ENCODE data around the gene SQSTM1. TPM values are rescaled to one million over a fixed set of nuclear protein-coding genes. Genes with fewer than 3 reads are reported as not detected.

SQSTM1 gene
- total and polyA plus RNA-seq, 9 of the 15 experiments (the other 6 are each of a cell fraction or from before 2014, with no cell fraction given), result 5.6 to 148 (median 64.0) TPM

GRCh38 chr5:179801304-179802206 lies 19.1 kb upstream of the SQSTM1 start (continued):
- TF ChIP-seq, protein P1, sequence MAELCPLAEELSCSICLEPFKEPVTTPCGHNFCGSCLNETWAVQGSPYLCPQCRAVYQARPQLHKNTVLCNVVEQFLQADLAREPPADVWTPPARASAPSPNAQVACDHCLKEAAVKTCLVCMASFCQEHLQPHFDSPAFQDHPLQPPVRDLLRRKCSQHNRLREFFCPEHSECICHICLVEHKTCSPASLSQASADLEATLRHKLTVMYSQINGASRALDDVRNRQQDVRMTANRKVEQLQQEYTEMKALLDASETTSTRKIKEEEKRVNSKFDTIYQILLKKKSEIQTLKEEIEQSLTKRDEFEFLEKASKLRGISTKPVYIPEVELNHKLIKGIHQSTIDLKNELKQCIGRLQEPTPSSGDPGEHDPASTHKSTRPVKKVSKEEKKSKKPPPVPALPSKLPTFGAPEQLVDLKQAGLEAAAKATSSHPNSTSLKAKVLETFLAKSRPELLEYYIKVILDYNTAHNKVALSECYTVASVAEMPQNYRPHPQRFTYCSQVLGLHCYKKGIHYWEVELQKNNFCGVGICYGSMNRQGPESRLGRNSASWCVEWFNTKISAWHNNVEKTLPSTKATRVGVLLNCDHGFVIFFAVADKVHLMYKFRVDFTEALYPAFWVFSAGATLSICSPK (IDR thresholded peaks at IDR 0.05; ENCODE audit: borderline replicate concordance), result no peak
- TF ChIP-seq HOXB6 (CRISPR knock-in tag; IDR thresholded peaks at IDR 0.05; ENCODE audit: borderline replicate concordance), result no peak
- TF ChIP-seq RAD21 (CRISPR knock-in tag; conservative IDR thresholded peaks at IDR 0.05 in 1 of 2, IDR thresholded peaks at IDR 0.05 in 1 of 2), result peak in 1 of 2 experiments; percentile 51; a peak in 2 of 4 replicates
- TF ChIP-seq CXXC5 (CRISPR knock-in tag; IDR thresholded peaks at IDR 0.05), result no peak
- TF ChIP-seq, protein P2, sequence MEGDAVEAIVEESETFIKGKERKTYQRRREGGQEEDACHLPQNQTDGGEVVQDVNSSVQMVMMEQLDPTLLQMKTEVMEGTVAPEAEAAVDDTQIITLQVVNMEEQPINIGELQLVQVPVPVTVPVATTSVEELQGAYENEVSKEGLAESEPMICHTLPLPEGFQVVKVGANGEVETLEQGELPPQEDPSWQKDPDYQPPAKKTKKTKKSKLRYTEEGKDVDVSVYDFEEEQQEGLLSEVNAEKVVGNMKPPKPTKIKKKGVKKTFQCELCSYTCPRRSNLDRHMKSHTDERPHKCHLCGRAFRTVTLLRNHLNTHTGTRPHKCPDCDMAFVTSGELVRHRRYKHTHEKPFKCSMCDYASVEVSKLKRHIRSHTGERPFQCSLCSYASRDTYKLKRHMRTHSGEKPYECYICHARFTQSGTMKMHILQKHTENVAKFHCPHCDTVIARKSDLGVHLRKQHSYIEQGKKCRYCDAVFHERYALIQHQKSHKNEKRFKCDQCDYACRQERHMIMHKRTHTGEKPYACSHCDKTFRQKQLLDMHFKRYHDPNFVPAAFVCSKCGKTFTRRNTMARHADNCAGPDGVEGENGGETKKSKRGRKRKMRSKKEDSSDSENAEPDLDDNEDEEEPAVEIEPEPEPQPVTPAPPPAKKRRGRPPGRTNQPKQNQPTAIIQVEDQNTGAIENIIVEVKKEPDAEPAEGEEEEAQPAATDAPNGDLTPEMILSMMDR (IDR thresholded peaks at IDR 0.05 in 2 of 3, conservative IDR thresholded peaks at IDR 0.05 in 1 of 3; ENCODE audit: insufficient read depth in 2 of 3, low read depth in 1 of 3, low read length in 3 of 3), result peak; percentile 55 to 63 (median 55)
- TF ChIP-seq, protein P3, sequence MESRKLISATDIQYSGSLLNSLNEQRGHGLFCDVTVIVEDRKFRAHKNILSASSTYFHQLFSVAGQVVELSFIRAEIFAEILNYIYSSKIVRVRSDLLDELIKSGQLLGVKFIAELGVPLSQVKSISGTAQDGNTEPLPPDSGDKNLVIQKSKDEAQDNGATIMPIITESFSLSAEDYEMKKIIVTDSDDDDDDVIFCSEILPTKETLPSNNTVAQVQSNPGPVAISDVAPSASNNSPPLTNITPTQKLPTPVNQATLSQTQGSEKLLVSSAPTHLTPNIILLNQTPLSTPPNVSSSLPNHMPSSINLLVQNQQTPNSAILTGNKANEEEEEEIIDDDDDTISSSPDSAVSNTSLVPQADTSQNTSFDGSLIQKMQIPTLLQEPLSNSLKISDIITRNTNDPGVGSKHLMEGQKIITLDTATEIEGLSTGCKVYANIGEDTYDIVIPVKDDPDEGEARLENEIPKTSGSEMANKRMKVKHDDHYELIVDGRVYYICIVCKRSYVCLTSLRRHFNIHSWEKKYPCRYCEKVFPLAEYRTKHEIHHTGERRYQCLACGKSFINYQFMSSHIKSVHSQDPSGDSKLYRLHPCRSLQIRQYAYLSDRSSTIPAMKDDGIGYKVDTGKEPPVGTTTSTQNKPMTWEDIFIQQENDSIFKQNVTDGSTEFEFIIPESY (CRISPR knock-in tag; IDR thresholded peaks at IDR 0.05), result peak; percentile 99
- TF ChIP-seq, protein P4, sequence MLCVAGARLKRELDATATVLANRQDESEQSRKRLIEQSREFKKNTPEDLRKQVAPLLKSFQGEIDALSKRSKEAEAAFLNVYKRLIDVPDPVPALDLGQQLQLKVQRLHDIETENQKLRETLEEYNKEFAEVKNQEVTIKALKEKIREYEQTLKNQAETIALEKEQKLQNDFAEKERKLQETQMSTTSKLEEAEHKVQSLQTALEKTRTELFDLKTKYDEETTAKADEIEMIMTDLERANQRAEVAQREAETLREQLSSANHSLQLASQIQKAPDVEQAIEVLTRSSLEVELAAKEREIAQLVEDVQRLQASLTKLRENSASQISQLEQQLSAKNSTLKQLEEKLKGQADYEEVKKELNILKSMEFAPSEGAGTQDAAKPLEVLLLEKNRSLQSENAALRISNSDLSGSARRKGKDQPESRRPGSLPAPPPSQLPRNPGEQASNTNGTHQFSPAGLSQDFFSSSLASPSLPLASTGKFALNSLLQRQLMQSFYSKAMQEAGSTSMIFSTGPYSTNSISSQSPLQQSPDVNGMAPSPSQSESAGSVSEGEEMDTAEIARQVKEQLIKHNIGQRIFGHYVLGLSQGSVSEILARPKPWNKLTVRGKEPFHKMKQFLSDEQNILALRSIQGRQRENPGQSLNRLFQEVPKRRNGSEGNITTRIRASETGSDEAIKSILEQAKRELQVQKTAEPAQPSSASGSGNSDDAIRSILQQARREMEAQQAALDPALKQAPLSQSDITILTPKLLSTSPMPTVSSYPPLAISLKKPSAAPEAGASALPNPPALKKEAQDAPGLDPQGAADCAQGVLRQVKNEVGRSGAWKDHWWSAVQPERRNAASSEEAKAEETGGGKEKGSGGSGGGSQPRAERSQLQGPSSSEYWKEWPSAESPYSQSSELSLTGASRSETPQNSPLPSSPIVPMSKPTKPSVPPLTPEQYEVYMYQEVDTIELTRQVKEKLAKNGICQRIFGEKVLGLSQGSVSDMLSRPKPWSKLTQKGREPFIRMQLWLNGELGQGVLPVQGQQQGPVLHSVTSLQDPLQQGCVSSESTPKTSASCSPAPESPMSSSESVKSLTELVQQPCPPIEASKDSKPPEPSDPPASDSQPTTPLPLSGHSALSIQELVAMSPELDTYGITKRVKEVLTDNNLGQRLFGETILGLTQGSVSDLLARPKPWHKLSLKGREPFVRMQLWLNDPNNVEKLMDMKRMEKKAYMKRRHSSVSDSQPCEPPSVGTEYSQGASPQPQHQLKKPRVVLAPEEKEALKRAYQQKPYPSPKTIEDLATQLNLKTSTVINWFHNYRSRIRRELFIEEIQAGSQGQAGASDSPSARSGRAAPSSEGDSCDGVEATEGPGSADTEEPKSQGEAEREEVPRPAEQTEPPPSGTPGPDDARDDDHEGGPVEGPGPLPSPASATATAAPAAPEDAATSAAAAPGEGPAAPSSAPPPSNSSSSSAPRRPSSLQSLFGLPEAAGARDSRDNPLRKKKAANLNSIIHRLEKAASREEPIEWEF (CRISPR knock-in tag; IDR thresholded peaks at IDR 0.05), result no peak
- no peak for TF ChIP-seq SRSF7 (optimal IDR thresholded peaks at IDR 0.05; ENCODE audit: low read depth, low read length)
- peak; percentile 34 for TF ChIP-seq RBM22 (IDR thresholded peaks at IDR 0.05; ENCODE audit: low read depth, low read length, poor library complexity, severe bottlenecking)
- no peak for TF ChIP-seq ELF2 (CRISPR knock-in tag; IDR thresholded peaks at IDR 0.05)
- no peak for TF ChIP-seq PCBP2 (IDR thresholded peaks at IDR 0.05; ENCODE audit: low read depth, low read length, poor library complexity, severe bottlenecking)
- TF ChIP-seq ETV1 (tag; conservative IDR thresholded peaks at IDR 0.05; ENCODE audit: low read depth), result no peak
- TF ChIP-seq PHTF2 (CRISPR knock-in tag; IDR thresholded peaks at IDR 0.05), result no peak
- TF ChIP-seq TFAM (CRISPR knock-in tag; conservative IDR thresholded peaks at IDR 0.05), result no peak

Measured in K562 (cell line).